PC-9 (cell line): ENCODE results near the gene NMNAT2. TPM values are rescaled to one million over a fixed set of nuclear protein-coding genes. Genes with fewer than 3 reads are reported as not detected.

Experiments used
- BruUV-seq: library from RNA; stranded (reverse); fragments of 400-500 nt; replicated peaks from 2 replicates; lab custom pipeline; 2021; lab: Mats Ljungman, UMichigan
- CTCF ChIA-PET: fragments of 300-600 bp; sonication (Branson Sonifier 250); formaldehyde crosslinking; loops from one replicate; lab custom pipeline; 2022; ENCODE audit warnings: antibody characterized with exemption; lab: Charles Lee
- POLR2A ChIA-PET: fragments of 300-600 bp; sonication (Branson Sonifier 250); formaldehyde crosslinking; loops from one replicate; lab custom pipeline; 2022; ENCODE audit warnings: antibody characterized with exemption; ENCODE audit not compliant: unreplicated experiment; lab: Charles Lee
- DNase-seq, 2 experiments: peaks; one replicate each; pipeline versions ENCODE4 v3.0.0 to v3.0.0-alpha.2; 2015 to 2022; ENCODE audit warnings: mixed read lengths in 1 of 2
- H2AFZ ChIP-seq: fragments of 200-600 bp; sonication (generic); 2 replicates; pipeline ENCODE4 v1.8.1; 2017; ENCODE audit warnings: antibody characterized with exemption
- H3F3A ChIP-seq: fragments of 200-600 bp; sonication (generic); 2 replicates; pipeline ENCODE4 v1.8.1; 2017; ENCODE audit warnings: antibody characterized with exemption, mild to moderate bottlenecking, low read depth; ENCODE audit not compliant: insufficient read depth
- H3K27ac ChIP-seq: fragments of 200-600 bp; sonication (generic); 2 replicates; pipeline ENCODE4 v1.6.1; 2016; ENCODE audit warnings: mixed run types
- H3K27me3 ChIP-seq: fragments of 200-600 bp; sonication (generic); 2 replicates; pipeline ENCODE4 v1.6.1; 2016; ENCODE audit warnings: low read depth, mixed run types; ENCODE audit not compliant: insufficient read depth
- H3K36me3 ChIP-seq: fragments of 200-600 bp; sonication (generic); 2 replicates; pipeline ENCODE4 v1.6.1; 2016; ENCODE audit warnings: low read depth, mixed run types
- H3K4me1 ChIP-seq: fragments of 200-600 bp; sonication (generic); replicated peaks from 2 replicates; pipeline ENCODE4 v1.6.1; 2016; ENCODE audit warnings: mixed run types; ENCODE audit not compliant: insufficient read depth
- H3K4me2 ChIP-seq: fragments of 200-600 bp; sonication (generic); 2 replicates; pipeline ENCODE4 v1.6.1; 2017; ENCODE audit warnings: mixed run types
- H3K4me3 ChIP-seq: fragments of 200-600 bp; sonication (generic); 2 replicates; pipeline ENCODE4 v1.6.1; 2016; ENCODE audit warnings: mixed run types
- H3K79me2 ChIP-seq: fragments of 200-600 bp; sonication (generic); 2 replicates; pipeline ENCODE4 v1.6.1; 2017; ENCODE audit warnings: low read depth, mixed run types
- H3K9me2 ChIP-seq: fragments of 200-600 bp; sonication (generic); 2 replicates; pipeline ENCODE4 v1.8.1; 2017; ENCODE audit warnings: mild to moderate bottlenecking; ENCODE audit not compliant: insufficient read depth
- H3K9me3 ChIP-seq: fragments of 200-600 bp; sonication (generic); 2 replicates; pipeline ENCODE4 v1.8.1; 2016; ENCODE audit warnings: low read depth; ENCODE audit not compliant: insufficient read depth
- H4K20me1 ChIP-seq: fragments of 200-600 bp; sonication (generic); 2 replicates; pipeline ENCODE4 v1.8.1; 2017; ENCODE audit not compliant: insufficient read depth
- EZH2 ChIP-seq: fragments of 200-600 bp; sonication (generic); IDR thresholded peaks from 2 replicates; pipeline ENCODE4 v1.8.0; 2017; ENCODE audit warnings: antibody characterized with exemption, low read depth
- intact Hi-C: fragments of 100-400 bp; cut with micrococcal nuclease; formaldehyde crosslinking; loops from one replicate; pipeline ENCODE4 v1.10.0; 2022; ENCODE audit not compliant: unreplicated experiment
- total RNA-seq: library from RNA; stranded (reverse); gene quantifications from 2 replicates; pipeline ENCODE4 v1.2.3, GENCODE V29; 2021
- TF ChIP-seq, protein P1 (sequence below): fragments of 200-600 bp; sonication (generic); conservative IDR thresholded peaks from 2 replicates; pipeline ENCODE4 v1.6.1; 2017; ENCODE audit warnings: mixed run types, antibody characterized with exemption, mild to moderate bottlenecking, moderate library complexity

Gene NMNAT2
- total RNA-seq, 1 experiment from 2014 or later = 29.2 TPM

DNA sequence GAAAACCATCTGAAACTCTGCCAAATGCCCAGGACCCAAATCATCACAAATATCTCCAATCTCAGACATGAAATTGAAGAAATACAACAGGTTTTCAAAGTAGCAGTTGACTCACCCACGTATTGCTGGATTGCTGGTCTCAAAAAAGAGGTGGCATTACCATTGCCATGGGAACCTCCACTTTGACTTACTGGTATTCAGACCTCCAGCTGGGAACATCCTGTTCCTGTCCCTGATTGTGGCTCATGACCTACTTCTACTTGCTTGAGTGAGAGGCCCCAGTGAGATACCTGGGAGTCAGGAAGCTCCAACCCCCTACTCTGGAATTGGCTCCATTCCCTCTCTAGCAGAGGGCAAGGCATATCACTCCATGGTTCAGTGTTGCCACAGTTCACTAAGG lies 64.6 kb downstream of the NMNAT2 start:
- Histone ChIP-seq H3K4me3 (peak overlapping the region; percentile 4; the same call in 1 of the 2 replicates), H3K27ac (peak overlapping the region; percentile 92), H3K36me3 (0 out of 2 replicates have a peak, but pooled peaks cover 4% of the 10 kb centered on the region), H3F3A (peaks cover 22% of the 10 kb centered on the region), H3K9me3 (no peaks in the 10 kb centered on the region), H3K4me1 (peaks cover 40% of the 10 kb centered on the region), H3K4me2 (peak overlapping the region; percentile 48), H3K27me3 (no peaks in the 10 kb centered on the region), H4K20me1 (no peaks in the 10 kb centered on the region), H3K9me2 (no peaks in the 10 kb centered on the region), H3K79me2 (peaks cover 7% of the 10 kb centered on the region; the same call in 1 of the 2 replicates), H2AFZ (no peak overlapping the region)
- POLR2A ChIA-PET = no interaction called here
- TF ChIP-seq, protein P1, sequence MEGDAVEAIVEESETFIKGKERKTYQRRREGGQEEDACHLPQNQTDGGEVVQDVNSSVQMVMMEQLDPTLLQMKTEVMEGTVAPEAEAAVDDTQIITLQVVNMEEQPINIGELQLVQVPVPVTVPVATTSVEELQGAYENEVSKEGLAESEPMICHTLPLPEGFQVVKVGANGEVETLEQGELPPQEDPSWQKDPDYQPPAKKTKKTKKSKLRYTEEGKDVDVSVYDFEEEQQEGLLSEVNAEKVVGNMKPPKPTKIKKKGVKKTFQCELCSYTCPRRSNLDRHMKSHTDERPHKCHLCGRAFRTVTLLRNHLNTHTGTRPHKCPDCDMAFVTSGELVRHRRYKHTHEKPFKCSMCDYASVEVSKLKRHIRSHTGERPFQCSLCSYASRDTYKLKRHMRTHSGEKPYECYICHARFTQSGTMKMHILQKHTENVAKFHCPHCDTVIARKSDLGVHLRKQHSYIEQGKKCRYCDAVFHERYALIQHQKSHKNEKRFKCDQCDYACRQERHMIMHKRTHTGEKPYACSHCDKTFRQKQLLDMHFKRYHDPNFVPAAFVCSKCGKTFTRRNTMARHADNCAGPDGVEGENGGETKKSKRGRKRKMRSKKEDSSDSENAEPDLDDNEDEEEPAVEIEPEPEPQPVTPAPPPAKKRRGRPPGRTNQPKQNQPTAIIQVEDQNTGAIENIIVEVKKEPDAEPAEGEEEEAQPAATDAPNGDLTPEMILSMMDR = no peak
- no peak for TF ChIP-seq EZH2
- CTCF ChIA-PET = no interaction called here
- peak; percentile 9 to 96 for DNase-seq
- intact Hi-C loops = no loop called here
- no TSS peak for BruUV-seq

DNA sequence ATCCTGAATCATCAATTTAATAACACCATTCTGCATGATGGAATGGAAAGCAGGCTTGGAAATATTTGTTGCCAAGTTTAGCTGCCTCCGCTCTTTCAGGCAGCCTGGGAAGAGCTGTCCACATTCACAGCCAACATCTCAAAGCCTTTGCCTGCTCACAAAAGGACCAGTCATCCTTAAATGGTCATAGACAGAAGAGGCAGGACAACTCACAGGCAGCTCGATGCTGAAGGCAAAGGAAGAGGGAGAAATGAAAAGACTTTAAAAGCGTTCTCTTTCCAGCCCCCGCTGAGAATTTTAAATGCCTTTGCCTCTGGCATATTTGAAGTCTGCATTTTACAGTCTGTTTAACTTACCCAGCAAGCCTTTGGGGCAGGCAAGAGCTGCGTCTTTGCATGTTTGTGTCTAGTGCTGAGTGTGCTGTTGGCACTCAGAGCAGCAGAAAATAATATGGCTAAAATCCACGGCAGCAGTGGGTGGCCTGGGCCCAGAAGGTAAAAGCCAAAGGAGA lies 68.9 kb downstream of the NMNAT2 start:
- peaks cover 15% of the 10 kb centered on the region for H3F3A ChIP-seq
- no peak overlapping the region for H3K4me2 ChIP-seq
- no peaks in the 10 kb centered on the region for H3K9me3 ChIP-seq
- H3K4me3 ChIP-seq = no peak overlapping the region
- ChIA-PET CTCF (no interaction called here), POLR2A (no interaction called here)
- H3K4me1 ChIP-seq = peaks cover 24% of the 10 kb centered on the region
- BruUV-seq = no TSS peak
- H3K27me3 ChIP-seq = no peaks in the 10 kb centered on the region
- TF ChIP-seq, protein P1 = no peak
- no peak for TF ChIP-seq EZH2
- intact Hi-C loops = no loop called here
- 0 out of 2 replicates have a peak, but pooled peaks cover 4% of the 10 kb centered on the region for H3K36me3 ChIP-seq
- H3K9me2 ChIP-seq = no peaks in the 10 kb centered on the region
- no peak overlapping the region for H2AFZ ChIP-seq
- DNase-seq = no peak
- H3K27ac ChIP-seq = no peak overlapping the region
- H4K20me1 ChIP-seq = no peaks in the 10 kb centered on the region
- peaks cover 7% of the 10 kb centered on the region; the same call in 1 of the 2 replicates for H3K79me2 ChIP-seq

DNA sequence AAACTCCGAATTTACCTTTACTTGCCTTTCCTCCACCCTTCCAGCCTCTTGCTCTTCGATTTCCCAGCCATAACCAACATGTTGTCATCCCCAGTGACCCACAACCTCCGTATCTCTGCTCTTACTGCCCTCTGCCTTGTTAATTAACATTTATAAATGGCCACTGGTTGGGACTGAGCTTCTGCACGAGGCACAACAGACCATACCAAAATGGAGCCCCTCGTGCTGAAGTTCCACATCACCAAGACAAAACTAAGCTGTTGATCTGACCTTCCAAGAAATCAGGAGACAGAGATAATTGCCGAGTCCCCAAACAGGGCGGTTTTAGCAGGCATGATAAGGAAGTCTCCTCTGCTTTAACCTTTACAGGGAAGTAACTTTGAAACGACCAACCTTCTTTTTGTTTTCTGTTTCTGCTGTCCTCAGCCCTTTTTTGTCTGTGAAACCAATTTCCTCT lies 71.9 kb downstream of the NMNAT2 start:
- no peaks in the 10 kb centered on the region for H3K9me3 ChIP-seq
- intact Hi-C loops = no loop called here
- DNase-seq = no peak
- no peak overlapping the region for H3K4me2 ChIP-seq
- H3K27ac ChIP-seq = no peak overlapping the region
- no peak for TF ChIP-seq EZH2
- TF ChIP-seq, protein P1 = no peak
- no peaks in the 10 kb centered on the region for H3K4me1 ChIP-seq
- POLR2A ChIA-PET = no interaction called here
- CTCF ChIA-PET = interaction anchor here (0.6 kb wide), 1 partner anchor 258 kb away, joined by 3 read pairs; no protein-coding TSS in a partner anchor
- no TSS peak for BruUV-seq
- no peaks in the 10 kb centered on the region for H3K36me3 ChIP-seq
- H3F3A ChIP-seq = no peaks in the 10 kb centered on the region
- no peaks in the 10 kb centered on the region for H3K9me2 ChIP-seq
- H3K79me2 ChIP-seq = peaks cover under 1% of the 10 kb centered on the region; the same call in 1 of the 2 replicates
- no peak overlapping the region for H3K4me3 ChIP-seq
- no peaks in the 10 kb centered on the region for H3K27me3 ChIP-seq
- H4K20me1 ChIP-seq = no peaks in the 10 kb centered on the region
- H2AFZ ChIP-seq = no peak overlapping the region
